Stimulated activated CD4-positive, alpha-beta T cell treated with anti-CD3 and anti-CD28 coated beads, Interleukin-4, amount 100 ng/mL, for 24 hours (primary cell): ENCODE data around the gene TOP2A.
A peak's percentile ranks its signal among the peaks of the same experiment; 100 is the strongest.

Experiments
- DNase-seq: peaks from one replicate; pipeline ENCODE4 v3.0.0-alpha.2; 2020

The TOP2A gene

DNA sequence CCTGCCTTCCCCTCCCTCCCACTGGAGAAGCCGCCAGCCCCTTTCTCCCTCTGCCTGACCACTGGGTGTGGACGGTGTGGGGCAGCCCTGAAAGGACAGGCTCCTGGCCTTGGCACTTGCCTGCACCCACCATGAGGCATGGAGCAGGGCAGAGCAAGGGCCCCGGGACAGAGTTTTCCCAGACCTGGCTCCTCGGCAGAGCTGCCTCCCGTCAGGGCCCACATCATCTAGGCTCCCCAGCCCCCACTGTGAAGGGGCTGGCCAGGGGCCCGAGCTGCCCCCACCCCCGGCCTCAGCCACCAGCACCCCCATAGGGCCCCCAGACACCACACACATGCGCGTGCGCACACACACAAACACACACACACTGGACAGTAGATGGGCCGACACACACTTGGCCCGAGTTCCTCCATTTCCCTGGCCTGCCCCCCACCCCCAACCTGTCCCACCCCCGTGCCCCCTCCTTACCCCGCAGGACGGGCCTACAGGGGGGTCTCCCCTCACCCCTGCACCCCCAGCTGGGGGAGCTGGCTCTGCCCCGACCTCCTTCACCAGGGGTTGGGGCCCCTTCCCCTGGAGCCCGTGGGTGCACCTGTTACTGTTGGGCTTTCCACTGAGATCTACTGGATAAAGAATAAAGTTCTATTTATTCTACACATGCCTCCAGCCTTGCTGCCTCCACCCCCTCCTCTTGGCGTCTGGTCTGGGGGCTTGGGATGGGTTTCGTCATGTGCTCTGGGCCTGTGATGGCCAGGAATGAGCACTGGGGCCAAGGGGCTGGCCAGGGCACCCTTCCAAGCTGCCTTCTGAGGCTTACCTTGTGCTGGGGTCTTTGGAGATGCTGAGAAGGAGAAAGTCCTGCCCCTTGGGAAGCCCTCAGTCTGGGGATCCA, 60.5 kb downstream of the TOP2A start:
- no peak for DNase-seq

DNA sequence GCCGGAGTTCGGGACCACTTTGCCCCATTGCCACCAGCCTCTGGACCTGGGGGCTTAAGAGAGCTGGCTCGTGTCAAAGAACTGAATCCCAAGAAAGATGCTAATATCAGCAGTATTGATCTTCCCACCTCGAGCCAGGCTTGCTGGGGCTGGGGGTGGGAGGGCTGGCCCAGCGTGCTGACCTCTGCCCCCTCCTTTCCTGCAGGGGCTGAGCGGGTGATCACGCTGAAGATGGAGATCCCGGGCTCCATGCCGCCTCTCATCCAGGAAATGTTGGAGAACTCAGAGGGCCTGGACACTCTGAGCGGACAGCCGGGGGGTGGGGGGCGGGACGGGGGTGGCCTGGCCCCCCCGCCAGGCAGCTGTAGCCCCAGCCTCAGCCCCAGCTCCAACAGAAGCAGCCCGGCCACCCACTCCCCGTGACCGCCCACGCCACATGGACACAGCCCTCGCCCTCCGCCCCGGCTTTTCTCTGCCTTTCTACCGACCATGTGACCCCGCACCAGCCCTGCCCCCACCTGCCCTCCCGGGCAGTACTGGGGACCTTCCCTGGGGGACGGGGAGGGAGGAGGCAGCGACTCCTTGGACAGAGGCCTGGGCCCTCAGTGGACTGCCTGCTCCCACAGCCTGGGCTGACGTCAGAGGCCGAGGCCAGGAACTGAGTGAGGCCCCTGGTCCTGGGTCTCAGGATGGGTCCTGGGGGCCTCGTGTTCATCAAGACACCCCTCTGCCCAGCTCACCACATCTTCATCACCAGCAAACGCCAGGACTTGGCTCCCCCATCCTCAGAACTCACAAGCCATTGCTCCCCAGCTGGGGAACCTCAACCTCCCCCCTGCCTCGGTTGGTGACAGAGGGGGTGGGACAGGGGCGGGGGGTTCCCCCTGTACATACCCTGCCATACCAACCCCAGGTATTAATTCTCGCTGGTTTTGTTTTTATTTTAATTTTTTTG, 61.6 kb downstream of the TOP2A start:
- no peak for DNase-seq

DNA sequence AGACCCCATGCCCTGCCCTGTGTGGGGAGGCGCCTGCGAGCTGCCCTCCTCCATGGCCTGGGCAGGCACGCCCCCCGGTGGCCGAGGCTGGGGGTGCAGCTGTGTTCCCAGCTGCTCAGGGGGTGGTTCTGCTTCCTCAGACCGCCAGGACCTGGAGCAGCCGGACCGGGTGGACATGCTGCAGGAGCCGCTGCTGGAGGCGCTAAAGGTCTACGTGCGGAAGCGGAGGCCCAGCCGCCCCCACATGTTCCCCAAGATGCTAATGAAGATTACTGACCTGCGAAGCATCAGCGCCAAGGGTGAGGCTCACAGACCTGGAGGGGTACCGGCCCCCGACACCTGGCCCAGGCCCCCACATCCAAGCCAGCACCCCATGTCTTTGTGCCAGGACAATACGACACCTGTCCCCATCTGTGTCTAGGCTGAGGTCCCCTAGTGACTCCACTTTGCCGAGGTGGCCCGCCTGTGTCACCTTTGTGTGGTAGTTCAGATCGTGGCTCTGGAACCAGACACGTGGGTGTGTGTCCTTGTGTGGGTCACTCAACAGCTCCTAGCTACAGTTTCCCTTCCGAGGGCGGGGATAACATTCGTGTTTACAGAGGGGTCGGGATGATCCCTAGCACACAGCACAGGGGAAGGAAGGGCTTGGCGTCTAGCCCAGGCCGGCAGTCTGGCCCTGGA, 62.4 kb downstream of the TOP2A start:
- DNase-seq = peak; percentile 79

DNA sequence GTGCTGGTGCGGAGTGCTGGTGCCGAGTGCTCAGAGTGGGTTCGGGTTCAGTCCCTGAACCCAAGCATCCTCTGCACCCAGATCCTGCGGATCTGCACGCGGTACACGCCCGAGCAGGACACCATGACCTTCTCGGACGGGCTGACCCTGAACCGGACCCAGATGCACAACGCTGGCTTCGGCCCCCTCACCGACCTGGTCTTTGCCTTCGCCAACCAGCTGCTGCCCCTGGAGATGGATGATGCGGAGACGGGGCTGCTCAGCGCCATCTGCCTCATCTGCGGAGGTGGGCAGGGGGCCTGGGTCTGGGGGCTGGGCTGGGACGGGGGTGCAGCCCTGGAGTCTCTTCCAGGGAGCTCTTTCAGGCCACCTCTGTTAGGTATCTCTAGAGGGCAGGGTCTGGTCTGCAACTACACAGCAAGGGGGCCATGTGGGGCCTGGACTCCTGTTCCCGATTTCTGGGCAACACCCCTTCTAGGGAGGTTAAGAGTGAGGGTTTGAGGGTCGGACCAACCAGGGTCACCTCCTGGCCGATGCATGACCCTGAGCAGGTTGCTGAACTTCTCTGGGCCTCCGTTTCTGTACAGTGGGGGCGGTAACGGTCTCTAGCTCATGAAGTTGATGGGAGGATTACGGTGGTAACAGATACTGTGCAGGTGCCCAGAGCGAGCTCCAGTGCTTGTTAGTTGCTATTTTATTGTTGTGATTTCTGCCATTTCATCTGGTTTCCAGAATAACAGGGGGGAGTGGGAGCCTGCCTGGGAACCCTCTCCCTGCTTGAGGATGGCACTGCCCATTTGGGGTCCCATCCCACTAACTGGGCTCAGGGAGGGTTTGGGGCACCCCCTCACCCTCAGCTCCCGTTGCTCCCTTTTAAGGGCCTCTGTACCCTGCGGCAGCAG, 63.2 kb downstream of the TOP2A start:
- DNase-seq = no peak

DNA sequence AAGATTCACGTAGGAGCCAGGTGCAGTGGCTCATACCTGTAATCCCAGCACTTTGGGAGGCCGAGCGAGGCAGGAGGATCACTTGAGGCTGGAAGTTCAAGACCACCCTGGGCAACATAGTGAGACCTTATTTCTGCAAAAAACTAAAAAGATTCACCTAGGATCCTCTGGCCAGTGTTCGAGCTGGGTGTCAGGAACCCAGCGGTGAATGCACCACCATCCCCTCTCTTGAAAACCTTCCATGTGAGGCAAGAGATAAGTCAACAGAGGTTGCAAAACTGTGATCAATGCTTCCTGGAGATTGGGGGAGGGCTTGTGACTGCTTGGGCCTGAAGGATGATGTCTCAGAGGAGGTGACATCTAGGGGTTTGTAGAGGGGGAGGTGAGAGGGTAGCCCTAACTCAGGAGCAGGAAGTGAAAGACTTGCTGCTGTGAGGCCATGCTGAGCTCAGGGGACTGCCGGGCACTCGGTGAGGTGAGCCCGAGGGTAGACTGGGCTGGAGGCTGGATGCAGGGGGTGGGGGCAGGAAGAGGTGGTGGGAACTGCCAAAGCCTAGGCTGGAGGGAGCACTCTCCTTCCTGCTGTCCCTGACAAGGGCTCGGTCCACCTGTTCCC, 64.8 kb downstream of the TOP2A start:
- no peak for DNase-seq

DNA sequence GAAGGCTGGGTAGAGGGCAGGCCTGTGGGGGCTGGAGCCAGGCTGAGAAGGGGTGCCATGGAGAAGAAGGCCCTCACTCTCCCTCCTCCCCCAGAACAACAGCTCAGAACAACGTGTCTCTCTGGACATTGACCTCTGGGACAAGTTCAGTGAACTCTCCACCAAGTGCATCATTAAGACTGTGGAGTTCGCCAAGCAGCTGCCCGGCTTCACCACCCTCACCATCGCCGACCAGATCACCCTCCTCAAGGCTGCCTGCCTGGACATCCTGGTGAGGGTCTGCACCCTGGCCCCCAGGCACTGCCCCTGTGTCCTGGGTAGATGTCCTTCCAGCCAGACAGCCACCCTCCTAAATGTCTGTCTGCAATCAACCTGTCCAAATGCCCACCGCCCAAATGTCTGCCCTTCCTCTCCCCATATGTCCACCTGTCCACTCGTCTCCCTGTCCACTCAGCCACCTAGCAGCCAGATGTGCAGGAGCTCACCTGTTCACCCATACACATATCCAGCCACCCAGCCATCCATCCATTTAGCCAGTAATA, 65.4 kb downstream of the TOP2A start:
- no peak for DNase-seq

DNA sequence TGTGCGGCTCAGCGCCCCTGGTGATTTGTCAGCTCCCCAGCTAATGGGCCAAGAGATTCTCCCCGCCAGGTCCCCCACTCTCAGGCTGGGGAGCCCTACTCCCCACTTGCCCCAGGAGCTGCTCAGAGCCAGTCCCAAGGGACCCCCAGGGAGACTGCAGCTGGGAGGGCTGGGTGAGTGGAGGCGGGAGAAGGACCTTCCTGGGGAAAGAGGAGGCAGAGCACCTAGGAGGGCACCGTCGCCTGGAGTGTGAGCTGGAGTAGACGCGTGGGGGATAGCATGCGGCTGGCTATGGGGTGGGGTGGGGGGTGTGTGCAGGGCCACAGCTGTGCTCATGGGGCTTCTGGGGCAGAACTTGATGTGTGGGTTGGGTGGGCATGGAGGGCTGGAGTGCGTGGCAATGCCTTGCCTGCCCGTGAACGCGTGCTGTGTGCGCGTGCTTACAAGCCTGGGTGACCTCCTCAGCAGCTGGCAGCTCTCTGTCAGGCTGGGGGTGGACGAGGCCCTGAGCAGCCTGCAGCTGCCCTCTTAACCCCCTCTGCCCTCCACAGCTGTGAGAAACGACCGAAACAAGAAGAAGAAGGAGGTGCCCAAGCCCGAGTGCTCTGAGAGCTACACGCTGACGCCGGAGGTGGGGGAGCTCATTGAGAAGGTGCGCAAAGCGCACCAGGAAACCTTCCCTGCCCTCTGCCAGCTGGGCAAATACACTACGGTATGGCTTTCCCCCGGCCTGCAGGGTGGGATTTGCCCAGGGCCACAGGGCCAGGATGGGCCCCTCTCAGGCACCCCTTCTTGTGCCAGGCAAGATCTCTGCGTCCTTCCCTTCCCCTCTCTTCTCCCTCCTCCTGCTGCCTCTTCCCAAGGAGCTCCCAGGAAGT, 66.1 kb downstream of the TOP2A start:
- DNase-seq = no peak

DNA sequence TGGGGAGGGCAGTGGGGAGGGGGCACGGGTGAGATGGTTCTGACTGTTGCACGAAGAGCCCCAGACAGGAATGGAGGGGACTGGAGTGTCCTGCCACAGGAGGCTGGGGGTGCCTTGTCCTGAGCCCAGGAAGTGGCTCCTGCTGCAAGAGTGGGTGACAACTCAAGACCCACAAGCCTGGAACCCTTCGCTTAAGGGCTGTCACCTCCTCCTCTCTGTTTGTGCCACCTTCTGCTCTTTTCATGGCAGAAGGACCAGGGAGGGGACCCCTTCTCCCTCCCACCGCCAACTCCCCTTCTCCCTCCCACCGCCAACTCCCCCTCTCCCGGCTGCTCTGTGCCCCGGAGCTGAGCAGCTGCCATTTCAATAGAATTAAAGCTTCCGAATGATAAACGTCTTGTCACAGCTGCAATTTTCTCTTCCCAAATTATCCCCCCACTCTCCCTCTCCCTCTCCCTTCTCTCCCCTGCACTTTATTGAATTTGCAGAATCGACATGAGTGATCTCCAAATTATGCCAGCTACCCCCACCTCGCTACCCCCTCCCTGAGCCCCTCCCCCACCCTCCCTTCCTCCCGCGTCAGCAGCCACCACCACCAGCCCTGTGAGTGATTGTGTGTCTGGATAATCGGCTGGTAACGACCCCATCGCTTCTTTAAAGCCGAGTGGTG, 66.9 kb downstream of the TOP2A start:
- no peak for DNase-seq

DNA sequence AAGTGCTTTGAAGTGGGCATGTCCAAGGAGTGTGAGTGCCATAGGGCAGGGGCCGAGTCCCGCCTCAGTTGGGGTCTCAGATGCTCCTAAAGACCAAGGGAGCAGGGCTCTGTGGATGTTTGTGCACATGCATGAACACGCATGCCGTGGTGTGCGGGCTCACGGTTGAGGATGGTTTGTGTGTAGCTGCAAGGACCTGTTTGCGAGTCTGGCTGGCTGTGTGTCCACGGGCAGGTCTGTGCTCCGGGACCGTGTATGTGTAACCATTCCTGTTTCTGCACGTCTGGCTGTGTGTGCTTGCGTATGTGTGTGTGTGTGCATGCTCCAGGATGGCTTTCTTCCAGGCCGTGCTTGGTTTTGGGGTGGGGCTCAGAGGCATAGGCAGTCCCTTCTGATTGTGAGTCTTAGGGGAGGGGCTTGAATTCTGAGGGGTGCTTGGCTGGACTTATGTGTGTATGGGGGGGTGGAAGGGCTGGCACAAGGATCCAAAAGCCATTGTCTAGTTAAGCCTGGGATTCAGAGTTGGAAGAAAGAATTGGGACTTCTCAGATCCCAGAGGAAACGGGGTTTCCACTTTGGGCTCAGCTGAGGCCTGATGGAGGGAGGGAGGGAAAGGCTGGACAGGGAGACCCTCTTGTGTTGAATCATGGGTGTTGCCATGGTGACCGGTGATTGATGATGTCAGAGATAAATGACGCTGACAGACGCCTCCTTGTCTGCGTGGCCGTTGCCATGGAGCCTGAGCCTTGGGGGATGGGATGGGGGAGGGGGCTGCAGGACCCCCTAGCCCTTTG, 67.6 kb downstream of the TOP2A start:
- no peak for DNase-seq

DNA sequence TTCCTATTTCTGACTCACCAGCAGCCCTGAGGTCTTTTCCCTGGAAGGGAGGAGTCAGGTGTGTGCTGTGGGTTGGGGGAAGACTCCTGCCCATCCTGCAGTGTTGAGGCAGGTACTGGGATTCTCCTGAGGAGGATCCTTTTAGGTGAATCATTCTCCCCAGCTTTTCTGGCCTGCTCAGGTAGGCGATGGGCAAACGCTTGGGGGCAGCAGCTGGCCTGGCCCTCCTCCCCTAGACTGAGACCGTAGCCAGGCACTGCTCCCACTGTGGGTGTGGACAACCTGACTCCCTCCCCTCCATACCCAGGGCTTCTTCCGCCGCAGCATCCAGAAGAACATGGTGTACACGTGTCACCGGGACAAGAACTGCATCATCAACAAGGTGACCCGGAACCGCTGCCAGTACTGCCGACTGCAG, 68.2 kb downstream of the TOP2A start:
- DNase-seq = no peak

DNA sequence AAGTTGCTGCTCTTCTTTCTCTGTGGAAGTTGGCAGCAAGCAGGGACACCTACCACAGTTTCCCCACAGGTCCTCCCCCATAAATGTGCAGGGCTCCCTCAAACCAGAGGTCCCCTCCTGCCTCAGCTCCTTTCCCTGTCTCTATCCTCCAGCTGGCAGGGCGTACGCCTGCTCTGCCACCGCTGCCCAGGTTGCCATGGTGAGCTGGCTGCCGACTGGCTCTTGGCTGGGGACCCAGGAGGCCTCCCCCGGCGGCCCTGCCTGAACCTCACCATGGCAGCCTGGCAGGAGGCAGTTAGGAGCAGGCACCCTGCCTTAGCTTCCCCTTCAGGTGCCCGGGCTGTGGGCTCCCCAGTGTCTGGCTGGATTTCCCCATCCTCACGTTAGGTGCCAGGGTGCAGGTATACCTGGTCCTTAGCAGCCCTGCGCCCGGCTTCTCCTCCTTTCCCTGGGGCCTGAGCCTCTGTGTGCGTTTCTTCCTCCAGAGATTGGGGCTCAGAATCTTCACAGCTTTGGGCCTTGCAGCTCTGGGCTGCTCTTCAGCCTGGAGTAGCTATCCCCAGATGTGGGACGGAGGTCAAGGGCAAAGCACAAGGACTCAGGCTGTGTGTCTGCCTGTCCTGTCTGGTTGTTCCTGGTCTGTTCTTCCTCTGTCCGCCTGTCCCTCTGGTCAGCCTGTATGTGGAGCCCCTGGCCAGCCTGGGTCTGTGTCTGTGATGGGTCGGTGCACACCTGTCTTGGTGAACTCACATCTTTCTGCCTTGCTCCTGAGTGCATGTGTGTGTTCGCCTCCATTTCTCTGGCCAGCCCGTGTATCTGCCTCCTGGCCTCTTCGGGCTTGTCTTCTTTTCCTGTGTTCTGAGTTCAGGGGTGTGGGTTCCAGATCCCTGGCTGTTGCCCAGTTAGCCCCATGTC, 68.9 kb downstream of the TOP2A start:
- DNase-seq = no peak

DNA sequence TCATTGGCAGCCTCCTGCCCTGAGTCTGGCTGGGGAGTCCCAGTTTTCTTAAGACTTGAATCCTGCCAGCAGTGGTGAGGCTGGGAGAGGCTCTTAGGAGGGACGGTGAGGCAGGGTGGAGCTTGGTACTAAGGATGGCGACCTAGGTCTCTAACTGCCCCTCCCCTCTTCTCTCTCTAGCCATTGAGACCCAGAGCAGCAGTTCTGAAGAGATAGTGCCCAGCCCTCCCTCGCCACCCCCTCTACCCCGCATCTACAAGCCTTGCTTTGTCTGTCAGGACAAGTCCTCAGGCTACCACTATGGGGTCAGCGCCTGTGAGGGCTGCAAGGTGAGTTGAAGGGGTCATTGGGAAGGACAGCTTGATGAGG, 69.6 kb downstream of the TOP2A start:
- DNase-seq = no peak

DNA sequence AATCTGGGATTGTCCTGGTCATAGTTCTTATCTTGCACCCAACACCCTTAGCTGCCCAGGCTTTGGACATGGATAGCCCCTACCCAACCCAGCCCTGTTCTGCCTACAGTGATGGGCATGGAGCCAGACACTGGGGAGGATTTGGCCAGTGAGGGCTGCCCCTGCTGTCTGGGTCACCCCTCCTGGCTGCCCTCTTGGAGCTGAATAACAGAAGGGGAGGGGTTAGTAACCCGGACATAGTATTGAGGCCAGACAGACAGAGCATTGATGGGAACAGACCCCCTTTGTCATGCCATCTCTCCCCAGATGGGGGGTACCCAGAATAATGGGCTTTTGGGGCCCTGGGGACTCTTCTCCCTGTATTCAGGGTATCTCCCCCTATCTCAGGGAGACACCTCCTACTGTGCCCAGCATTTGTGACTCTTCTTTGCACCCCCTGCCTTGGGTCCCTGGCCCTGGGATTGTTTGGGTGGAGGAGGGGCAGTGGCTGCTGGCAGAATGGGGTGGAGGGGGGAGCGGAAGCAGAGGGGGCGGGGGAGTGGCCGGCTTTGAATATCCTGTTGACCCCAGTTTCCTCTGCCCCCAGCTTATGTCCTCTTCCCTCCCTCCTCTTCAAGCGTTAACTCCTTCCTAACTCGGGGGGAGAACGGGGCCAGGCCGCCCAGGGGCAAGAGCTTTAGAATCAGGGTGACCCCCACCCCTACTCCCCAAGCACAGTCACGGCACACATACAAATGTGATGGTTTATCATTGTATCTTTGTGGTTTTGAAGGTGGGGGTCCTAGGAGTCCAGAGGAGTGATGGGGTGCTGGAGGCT, 70.2 kb downstream of the TOP2A start:
- DNase-seq = no peak

DNA sequence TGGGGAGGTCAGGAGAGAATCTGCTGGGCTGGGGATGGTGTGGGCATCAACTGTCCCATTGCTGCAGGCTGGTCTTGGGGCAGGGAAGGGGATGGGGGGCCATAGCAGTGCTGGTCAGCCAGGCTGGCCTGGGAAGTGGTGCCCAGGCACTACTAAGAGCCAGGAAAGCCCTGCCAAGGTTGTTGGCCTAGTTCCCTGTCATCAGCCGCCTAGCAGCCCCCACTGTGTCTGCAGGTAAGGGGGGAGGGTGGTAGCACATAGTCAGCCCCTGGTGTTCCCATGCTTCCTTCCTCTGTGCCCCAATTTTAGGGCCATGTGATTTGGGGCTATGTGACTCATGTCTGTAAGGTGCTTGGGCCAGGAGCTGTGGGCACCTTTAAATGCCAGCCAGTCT, 70.9 kb downstream of the TOP2A start:
- no peak for DNase-seq

DNA sequence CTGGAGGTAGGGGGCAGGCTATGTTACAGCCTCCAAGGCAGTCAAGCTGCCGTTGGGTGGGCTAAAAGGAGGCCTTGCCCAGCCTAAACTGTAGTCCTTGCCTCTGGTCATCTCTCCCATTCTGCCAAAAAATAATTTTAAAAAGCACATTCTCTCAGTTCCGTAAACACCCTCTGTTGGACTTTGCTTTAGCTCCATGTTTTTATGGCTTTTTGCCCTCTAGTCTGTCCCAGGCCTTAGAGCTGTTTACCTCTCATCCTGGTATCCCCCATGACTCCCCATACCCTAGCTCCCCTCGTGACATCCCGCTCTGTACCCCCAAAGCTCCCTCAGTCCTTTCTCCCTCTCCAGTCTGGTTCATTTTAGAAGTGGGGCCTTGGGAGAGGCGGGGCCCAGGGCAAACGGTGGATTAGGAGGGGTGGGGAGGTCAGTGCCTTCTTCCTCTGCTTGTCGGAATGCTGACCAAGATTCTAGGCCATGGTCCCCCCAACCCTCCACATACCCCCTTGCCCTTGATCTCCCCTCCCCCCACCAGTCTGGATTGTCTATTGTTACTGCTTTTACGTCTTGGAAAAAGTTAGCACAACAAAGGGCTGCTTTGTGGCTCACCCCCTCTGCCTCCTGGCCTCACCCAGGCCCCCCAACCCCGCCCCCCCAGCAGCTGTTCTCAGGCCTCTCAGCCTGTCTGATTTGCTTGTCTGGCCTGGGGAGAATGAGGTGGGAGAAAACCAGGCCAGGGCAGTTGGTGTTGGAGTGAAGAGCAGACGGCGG, 71.5 kb downstream of the TOP2A start:
- no peak for DNase-seq
